Frontal cortex (tissue), 4 donors: ENCODE data around the gene C11orf16. TPM values are rescaled to one million over a fixed set of nuclear protein-coding genes. Genes with fewer than 3 reads are reported as not detected.
"Not testable (repeated sequence)": the region's sequence is repeated elsewhere in the genome, so short reads cannot be mapped to it uniquely, and the experiment has no call there.

Experiments
- DNase-seq, 2 donors: peaks; one replicate each; pipeline ENCODE4 v3.0.0; 2012; ENCODE audit warnings: low spot score in 2 of 2
- FAIRE-seq: peaks from 2 replicates; lab custom pipeline; 2012; peaks lifted over from hg19 to GRCh38; lab: Jason Lieb, UNC
- total RNA-seq: library from RNA; depleted of rRNA; stranded (reverse); fragments of >200 nt; gene quantifications from one replicate; pipeline ENCODE4 v1.2.3, GENCODE V29; 2014
- donor health status: control.
- donor health status: control.
- donor health status: control.

C11orf16 gene
- total RNA-seq, 1 donor from 2014 or later = not detected

GRCh38 chr11:8941341-8942103 lies 8.8 kb upstream of the C11orf16 start:
- no peak for FAIRE-seq

GRCh38 chr11:8937659-8938058 lies 4.9 kb upstream of the C11orf16 start:
- DNase-seq = no peak
- FAIRE-seq = no peak

More at GRCh38 chr11:8941341-8942103, 8.8 kb upstream of the C11orf16 start:
- DNase-seq = no peak

GRCh38 chr11:8937159-8937558 lies 4.4 kb upstream of the C11orf16 start:
- DNase-seq = no peak
- no peak for FAIRE-seq

GRCh38 chr11:8935789-8936188 lies 3.0 kb upstream of the C11orf16 start:
- FAIRE-seq, DNase-seq: not testable (repeated sequence)

- FAIRE-seq (no peak), DNase-seq (no peak)
Measured at GRCh38 chr11:8934742-8935488, 2.2 kb upstream of the C11orf16 start.

GRCh38 chr11:8933931-8934330 lies 1.2 kb upstream of the C11orf16 start:
- no peak for FAIRE-seq
- DNase-seq = no peak

- FAIRE-seq (no peak), DNase-seq (no peak)
Measured at GRCh38 chr11:8930456-8931175, 2.1 kb downstream of the C11orf16 start.

GRCh38 chr11:8928981-8929615 lies 3.6 kb downstream of the C11orf16 start:
- FAIRE-seq = no peak
- DNase-seq = no peak

- FAIRE-seq (no peak), DNase-seq (no peak)
Measured at GRCh38 chr11:8928205-8928604, 4.5 kb downstream of the C11orf16 start.

GRCh38 chr11:8927233-8927632 lies 5.5 kb downstream of the C11orf16 start:
- DNase-seq (no peak), FAIRE-seq (no peak)

- DNase-seq (no peak), FAIRE-seq (no peak)
Measured at GRCh38 chr11:8926236-8926635, 6.5 kb downstream of the C11orf16 start.

- DNase-seq (no peak), FAIRE-seq (no peak)
Measured at GRCh38 chr11:8925711-8926110, 7.0 kb downstream of the C11orf16 start.

- no peak for FAIRE-seq
- DNase-seq = no peak
Measured at GRCh38 chr11:8922691-8923090, 10.1 kb downstream of the C11orf16 start.

GRCh38 chr11:8917157-8917825 lies 15.5 kb downstream of the C11orf16 start:
- DNase-seq (no peak), FAIRE-seq (no peak)

- FAIRE-seq (no peak), DNase-seq (no peak)
Measured at GRCh38 chr11:8914661-8915018, 18.1 kb downstream of the C11orf16 start.

GRCh38 chr11:8913961-8914660 lies 18.6 kb downstream of the C11orf16 start:
- FAIRE-seq (no peak), DNase-seq (peak in 1 of 2 donors; percentile 45)

- FAIRE-seq = no peak
- DNase-seq = peak; percentile 91 to 92
Measured at GRCh38 chr11:8911029-8911823, 21.5 kb downstream of the C11orf16 start, which contains the start of gene AKIP1. Gene AKIP1, plus strand, starts transcription at chr11:8911189. Its CDS starts 261 bp downstream, at chr11:8911450.

GRCh38 chr11:8910649-8911026 lies 22.1 kb downstream of the C11orf16 start:
- FAIRE-seq (no peak), DNase-seq (no peak)
